H1 (cell line): ENCODE data around the gene PPM1D. TPM values are rescaled to one million over a fixed set of nuclear protein-coding genes. Genes with fewer than 3 reads are reported as not detected.

Source experiments
- BACH1 ChIP-seq: IDR thresholded peaks from 2 replicates; pipeline ENCODE4 v1.6.1; 2012; ENCODE audit warnings: low read length, improper control_type of control experiment
- BCL11A ChIP-seq, 2 experiments: IDR thresholded peaks; one replicate each; pipeline ENCODE4 v1.6.1; 2011; ENCODE audit warnings: low read depth in 2 of 2, low read length in 2 of 2, mild to moderate bottlenecking in 2 of 2
- CHD7 ChIP-seq: fragments of 300-600 bp; sonication (generic); IDR thresholded peaks from 2 replicates; pipeline ENCODE4 v1.7.1; 2012; ENCODE audit warnings: low read length, moderate library complexity, mild to moderate bottlenecking, inconsistent platforms; ENCODE audit not compliant: insufficient replicate concordance
- EZH2 ChIP-seq: fragments of 200-600 bp; sonication (generic); IDR thresholded peaks from 2 replicates; pipeline ENCODE4 v1.7.1; 2012; ENCODE audit warnings: low read depth, mild to moderate bottlenecking, moderate library complexity, low read length, inconsistent platforms; ENCODE audit not compliant: severe bottlenecking
- NANOG ChIP-seq: IDR thresholded peaks from 2 replicates; pipeline ENCODE4 v1.6.1; 2011; ENCODE audit warnings: low read length, low read depth, mild to moderate bottlenecking, inconsistent platforms; ENCODE audit not compliant: insufficient read depth, poor library complexity, severe bottlenecking
- SUZ12 ChIP-seq: fragments of 200-600 bp; sonication (generic); IDR thresholded peaks from 2 replicates; pipeline ENCODE4 v1.6.1; 2012; ENCODE audit warnings: mild to moderate bottlenecking, inconsistent platforms, low read length, moderate library complexity, mixed read lengths
- polyA plus RNA-seq, 7 experiments: library from polyadenylated mRNA; depleted of rRNA in 3 of 7; stranded (reverse) in 5 of 7; unstranded in 2 of 7; fragments of >200 nt in 5 of 7; fragments of 200-250 nt in 2 of 7; gene quantifications; 1 replicate in 5 of 7; 2 replicates in 1 of 7; 4 replicates in 1 of 7; pipeline versions ENCODE4 v1.2.1 to v1.2.3, GENCODE V29; 2011 to 2013; ENCODE audit warnings: missing spikeins in 2 of 7, mixed read lengths in 2 of 7
- total RNA-seq: library from RNA; stranded (reverse); fragmentation: NEBNext Ultra II Directional; extraction: Animal tissue kit (Norgen Biotek cat#: 25700); gene quantifications from 2 replicates; pipeline ENCODE4 v1.2.1, GENCODE V29; 2021

PPM1D gene
- total and polyA plus RNA-seq, 2 of the 8 experiments (the other 6 are each of a cell fraction or from before 2014, with no cell fraction given), result 5.0 to 16.7 TPM

GRCh38 chr17:60630352-60630751 lies 30.4 kb downstream of the PPM1D start (continued):
- TF ChIP-seq CHD7 (no peak), NANOG (no peak), EZH2 (no peak), BCL11A (IDR thresholded peaks at IDR 0.05; ENCODE audit: low read depth in 2 of 2, low read length in 2 of 2) (no peak), BACH1 (no peak), SUZ12 (no peak)
